Astrocyte (in vitro differentiated cells and primary cell): Measurements from ENCODE around the gene CADM4.

ENCODE experiments used
- CTCF ChIP-seq: IDR thresholded peaks from 2 replicates; pipeline ENCODE4 v1.5.1; 2011; ENCODE audit warnings: low read depth, mild to moderate bottlenecking, inconsistent platforms, low read length, moderate library complexity; ENCODE audit not compliant: insufficient read depth
- EZH2 ChIP-seq: IDR thresholded peaks from 2 replicates; pipeline ENCODE4 v1.6.1; 2012; ENCODE audit warnings: mild to moderate bottlenecking, low read length, inconsistent platforms; ENCODE audit not compliant: insufficient read depth

- TF ChIP-seq CTCF (no peak), EZH2 (no peak)
These were observed 39.9 kb downstream of the CADM4 start for GRCh38 chr19:43599635-43600295.
